Measurements from ENCODE around the gene CADM2.

DNA sequence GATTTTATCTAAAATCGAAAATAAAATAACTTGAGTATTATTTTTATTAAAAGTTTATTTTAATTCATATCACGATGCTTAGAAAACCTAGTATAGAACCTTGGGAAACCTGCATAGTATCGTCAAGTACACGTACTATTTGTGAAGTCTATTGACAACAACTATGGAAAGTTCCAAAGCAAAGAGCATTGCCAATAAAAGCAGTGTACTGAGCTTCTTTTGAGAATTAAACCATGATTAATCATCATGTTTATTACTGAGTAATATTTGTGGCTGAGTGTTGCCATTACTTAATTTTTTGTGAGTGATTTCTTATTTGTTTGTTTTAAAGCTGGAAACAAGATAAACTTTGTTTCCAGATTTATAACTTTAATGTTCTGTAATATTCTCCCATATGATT is 674.1 kb downstream of the CADM2 start:
- TF ChIP-seq, protein P1, sequence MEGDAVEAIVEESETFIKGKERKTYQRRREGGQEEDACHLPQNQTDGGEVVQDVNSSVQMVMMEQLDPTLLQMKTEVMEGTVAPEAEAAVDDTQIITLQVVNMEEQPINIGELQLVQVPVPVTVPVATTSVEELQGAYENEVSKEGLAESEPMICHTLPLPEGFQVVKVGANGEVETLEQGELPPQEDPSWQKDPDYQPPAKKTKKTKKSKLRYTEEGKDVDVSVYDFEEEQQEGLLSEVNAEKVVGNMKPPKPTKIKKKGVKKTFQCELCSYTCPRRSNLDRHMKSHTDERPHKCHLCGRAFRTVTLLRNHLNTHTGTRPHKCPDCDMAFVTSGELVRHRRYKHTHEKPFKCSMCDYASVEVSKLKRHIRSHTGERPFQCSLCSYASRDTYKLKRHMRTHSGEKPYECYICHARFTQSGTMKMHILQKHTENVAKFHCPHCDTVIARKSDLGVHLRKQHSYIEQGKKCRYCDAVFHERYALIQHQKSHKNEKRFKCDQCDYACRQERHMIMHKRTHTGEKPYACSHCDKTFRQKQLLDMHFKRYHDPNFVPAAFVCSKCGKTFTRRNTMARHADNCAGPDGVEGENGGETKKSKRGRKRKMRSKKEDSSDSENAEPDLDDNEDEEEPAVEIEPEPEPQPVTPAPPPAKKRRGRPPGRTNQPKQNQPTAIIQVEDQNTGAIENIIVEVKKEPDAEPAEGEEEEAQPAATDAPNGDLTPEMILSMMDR (IDR thresholded peaks at IDR 0.05) = no peak
- TF ChIP-seq ZFX (IDR thresholded peaks at IDR 0.05; ENCODE audit: borderline replicate concordance) = no peak
